ENCODE data around the gene APCDD1L. TPM values are rescaled to one million over a fixed set of nuclear protein-coding genes. Genes with fewer than 3 reads are reported as not detected.

Gene APCDD1L
- total and polyA plus RNA-seq, 2 experiments from 2014 or later, result 0.23 TPM; not detected in 1

DNA sequence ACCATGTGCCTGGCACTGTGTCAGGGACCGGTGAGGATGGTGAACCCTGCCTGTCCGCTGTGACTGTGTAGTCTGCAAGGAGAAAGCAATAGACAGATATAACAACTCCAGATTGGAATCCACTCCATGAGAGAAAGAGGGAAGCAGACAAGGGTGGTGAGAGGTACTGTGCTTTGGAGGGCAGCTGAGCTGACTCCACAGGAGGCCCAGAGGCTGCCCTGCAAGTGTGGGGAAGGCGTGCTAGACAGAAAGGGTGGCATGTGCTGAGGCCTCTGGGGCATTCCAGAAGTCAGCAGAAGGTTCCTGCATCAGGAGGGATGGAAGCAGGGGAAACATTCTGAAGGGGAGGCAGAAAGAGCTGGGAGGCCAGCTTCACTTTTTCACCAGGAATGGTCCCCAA is 39.3 kb upstream of the APCDD1L start:
- peaks cover 19% of the 10 kb centered on the region for H3K4me1 ChIP-seq (ENCODE audit: insufficient read depth)
- no peak overlapping the region for H2AFZ ChIP-seq
- TF ChIP-seq, protein P1, sequence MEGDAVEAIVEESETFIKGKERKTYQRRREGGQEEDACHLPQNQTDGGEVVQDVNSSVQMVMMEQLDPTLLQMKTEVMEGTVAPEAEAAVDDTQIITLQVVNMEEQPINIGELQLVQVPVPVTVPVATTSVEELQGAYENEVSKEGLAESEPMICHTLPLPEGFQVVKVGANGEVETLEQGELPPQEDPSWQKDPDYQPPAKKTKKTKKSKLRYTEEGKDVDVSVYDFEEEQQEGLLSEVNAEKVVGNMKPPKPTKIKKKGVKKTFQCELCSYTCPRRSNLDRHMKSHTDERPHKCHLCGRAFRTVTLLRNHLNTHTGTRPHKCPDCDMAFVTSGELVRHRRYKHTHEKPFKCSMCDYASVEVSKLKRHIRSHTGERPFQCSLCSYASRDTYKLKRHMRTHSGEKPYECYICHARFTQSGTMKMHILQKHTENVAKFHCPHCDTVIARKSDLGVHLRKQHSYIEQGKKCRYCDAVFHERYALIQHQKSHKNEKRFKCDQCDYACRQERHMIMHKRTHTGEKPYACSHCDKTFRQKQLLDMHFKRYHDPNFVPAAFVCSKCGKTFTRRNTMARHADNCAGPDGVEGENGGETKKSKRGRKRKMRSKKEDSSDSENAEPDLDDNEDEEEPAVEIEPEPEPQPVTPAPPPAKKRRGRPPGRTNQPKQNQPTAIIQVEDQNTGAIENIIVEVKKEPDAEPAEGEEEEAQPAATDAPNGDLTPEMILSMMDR (IDR thresholded peaks at IDR 0.05; ENCODE audit: poor library complexity), result no peak
- TF ChIP-seq EZH2phosphoT487 (IDR thresholded peaks at IDR 0.05; ENCODE audit: low read depth, severe bottlenecking, unreplicated experiment) (no peak), EZH2 (IDR thresholded peaks at IDR 0.05; ENCODE audit: borderline replicate concordance) (no peak)
- no peaks in the 10 kb centered on the region for H3K9me3 ChIP-seq (ENCODE audit: low read depth)
- H3K27ac ChIP-seq, result no peak overlapping the region
- no peak overlapping the region for H3K4me2 ChIP-seq
- H3K4me3 ChIP-seq, result no peak overlapping the region
- no peaks in the 10 kb centered on the region for H3K36me3 ChIP-seq (replicated peaks; ENCODE audit: insufficient read depth, low read depth)
- 96% methylated on average over 3 of the region's 3 CpGs for WGBS (ENCODE audit: low lambda C conversion rate, missing lambda C conversion rate)
- H3K27me3 ChIP-seq, result peaks cover 8% of the 10 kb centered on the region
- no peaks in the 10 kb centered on the region for H3K79me2 ChIP-seq
- no peaks in the 10 kb centered on the region for H4K20me1 ChIP-seq (ENCODE audit: insufficient read depth, poor library complexity, severe bottlenecking)
- DNase-seq (ENCODE audit: low spot score), result no peak
- no peaks in the 10 kb centered on the region for H3K9me2 ChIP-seq (replicated peaks; ENCODE audit: insufficient read depth)

DNA sequence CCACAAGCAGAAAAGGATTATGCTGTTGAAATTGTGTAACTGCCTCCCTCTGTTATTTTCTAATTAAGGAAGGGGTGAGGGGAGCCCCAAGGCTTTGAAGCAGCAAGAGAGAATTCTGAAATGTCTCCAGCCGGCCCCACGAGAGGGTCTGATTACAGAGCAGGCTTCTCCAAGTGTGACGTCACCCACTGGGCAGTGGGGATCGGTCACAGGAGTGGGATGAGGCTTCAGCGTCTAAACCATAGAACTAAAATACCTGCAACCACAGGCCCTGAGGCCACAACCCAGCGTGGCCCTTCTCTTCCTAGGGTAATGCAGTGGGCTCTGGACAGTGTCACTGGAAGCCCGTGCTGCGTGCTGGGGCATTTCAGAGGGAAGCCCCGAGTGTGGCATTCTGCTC is 38.6 kb upstream of the APCDD1L start:
- Histone ChIP-seq H2AFZ (peak overlapping the region; percentile 31), H3K9me2 (replicated peaks; ENCODE audit: insufficient read depth) (no peaks in the 10 kb centered on the region), H3K4me2 (peak overlapping the region; percentile 34), H4K20me1 (ENCODE audit: insufficient read depth, poor library complexity, severe bottlenecking) (no peaks in the 10 kb centered on the region), H3K4me3 (no peak overlapping the region), H3K79me2 (no peaks in the 10 kb centered on the region), H3K27ac (no peak overlapping the region), H3K36me3 (replicated peaks; ENCODE audit: insufficient read depth, low read depth) (no peaks in the 10 kb centered on the region), H3K4me1 (ENCODE audit: insufficient read depth) (peaks cover 19% of the 10 kb centered on the region), H3K9me3 (ENCODE audit: low read depth) (no peaks in the 10 kb centered on the region), H3K27me3 (peaks cover 10% of the 10 kb centered on the region)
- WGBS (ENCODE audit: low lambda C conversion rate, missing lambda C conversion rate), result 40% methylated on average over 9 of the region's 9 CpGs
- TF ChIP-seq EZH2phosphoT487 (IDR thresholded peaks at IDR 0.05; ENCODE audit: low read depth, severe bottlenecking, unreplicated experiment), result no peak
- TF ChIP-seq, protein P1 (IDR thresholded peaks at IDR 0.05; ENCODE audit: poor library complexity), result no peak
- no peak for TF ChIP-seq EZH2 (IDR thresholded peaks at IDR 0.05; ENCODE audit: borderline replicate concordance)
- peak; percentile 46 for DNase-seq (ENCODE audit: low spot score)

DNA sequence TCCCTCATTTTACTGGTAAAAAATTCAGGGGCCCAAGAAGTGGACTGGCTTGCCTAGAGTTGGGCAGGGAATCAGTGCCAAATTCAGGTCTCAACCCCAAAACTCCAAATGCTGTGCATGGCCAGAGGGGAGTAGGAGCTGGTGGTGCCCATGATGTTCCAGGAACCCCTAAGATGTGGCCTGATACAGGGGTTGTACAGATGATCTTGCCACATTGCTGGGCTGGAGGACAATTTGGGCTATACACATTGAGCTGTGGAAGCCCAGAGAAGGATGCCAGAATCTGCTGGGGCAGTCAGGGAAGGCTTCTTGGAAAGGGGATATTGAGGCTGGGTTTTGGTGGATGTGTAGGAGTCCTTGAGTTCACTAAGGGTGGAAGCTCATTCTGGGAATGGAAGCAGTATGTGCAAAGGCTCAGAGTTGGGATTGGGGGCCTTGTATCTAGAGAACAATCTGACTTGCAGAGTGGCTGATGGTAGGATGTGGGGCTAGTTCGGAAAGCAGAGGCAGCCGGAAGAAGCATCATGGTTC is 38.0 kb upstream of the APCDD1L start:
- no peaks in the 10 kb centered on the region for H3K9me3 ChIP-seq (ENCODE audit: low read depth)
- no peak for TF ChIP-seq EZH2phosphoT487 (IDR thresholded peaks at IDR 0.05; ENCODE audit: low read depth, severe bottlenecking, unreplicated experiment)
- TF ChIP-seq, protein P1 (IDR thresholded peaks at IDR 0.05; ENCODE audit: poor library complexity), result no peak
- no peak for TF ChIP-seq EZH2 (IDR thresholded peaks at IDR 0.05; ENCODE audit: borderline replicate concordance)
- WGBS (ENCODE audit: low lambda C conversion rate, missing lambda C conversion rate), result 47% methylated on average over 2 of the region's 2 CpGs
- H3K4me3 ChIP-seq, result no peak overlapping the region
- no peak overlapping the region for H3K27ac ChIP-seq
- H3K4me1 ChIP-seq (ENCODE audit: insufficient read depth), result peaks cover 19% of the 10 kb centered on the region
- H3K79me2 ChIP-seq, result no peaks in the 10 kb centered on the region
- no peaks in the 10 kb centered on the region for H4K20me1 ChIP-seq (ENCODE audit: insufficient read depth, poor library complexity, severe bottlenecking)
- H3K36me3 ChIP-seq (replicated peaks; ENCODE audit: insufficient read depth, low read depth), result no peaks in the 10 kb centered on the region
- no peak for DNase-seq (ENCODE audit: low spot score)
- H3K9me2 ChIP-seq (replicated peaks; ENCODE audit: insufficient read depth), result no peaks in the 10 kb centered on the region
- H2AFZ ChIP-seq, result peak overlapping the region; percentile 31
- peaks cover 10% of the 10 kb centered on the region for H3K27me3 ChIP-seq
- peak overlapping the region; percentile 34 for H3K4me2 ChIP-seq
